ENCODE data around the gene BRME1. TPM values are rescaled to one million over a fixed set of nuclear protein-coding genes. Genes with fewer than 3 reads are reported as not detected.

BRME1 gene
- total and polyA plus RNA-seq, 2 of the 13 experiments (the other 11 are each of a cell fraction or from before 2014, with no cell fraction given), result 0.74 to 1.5 TPM

- TF ChIP-seq TAF15 (IDR thresholded peaks at IDR 0.05; ENCODE audit: low read depth, low read length, poor library complexity, severe bottlenecking) (no peak), SUZ12 (IDR thresholded peaks at IDR 0.05; ENCODE audit: low read depth, low read length) (no peak), RFXAP (CRISPR knock-in tag; IDR thresholded peaks at IDR 0.05; ENCODE audit: borderline replicate concordance) (no peak), MNT (IDR thresholded peaks at IDR 0.05) (no peak), HCFC1 (IDR thresholded peaks at IDR 0.05; ENCODE audit: low read depth, low read length) (no peak), NFATC3 (CRISPR knock-in tag; IDR thresholded peaks at IDR 0.05) (no peak), ZNF160 (CRISPR knock-in tag; IDR thresholded peaks at IDR 0.05) (no peak), ZNF354B (CRISPR knock-in tag; IDR thresholded peaks at IDR 0.05) (no peak), ZBTB33 (CRISPR knock-in tag; IDR thresholded peaks at IDR 0.05) (no peak), HOXA7 (CRISPR knock-in tag; IDR thresholded peaks at IDR 0.05) (no peak), AHR (CRISPR knock-in tag; IDR thresholded peaks at IDR 0.05) (no peak), ZNF577 (CRISPR knock-in tag; IDR thresholded peaks at IDR 0.05; ENCODE audit: borderline replicate concordance, low read depth) (no peak), ZBTB7B (CRISPR knock-in tag; IDR thresholded peaks at IDR 0.05) (0 out of 2 replicates have a peak, but pooled peaks have one; percentile 40), ZNF652 (CRISPR knock-in tag; IDR thresholded peaks at IDR 0.05; ENCODE audit: borderline replicate concordance, low read depth) (no peak), CHD2 (IDR thresholded peaks at IDR 0.05; ENCODE audit: low read depth, low read length) (no peak), HNRNPK (IDR thresholded peaks at IDR 0.05; ENCODE audit: low read depth, low read length, poor library complexity, severe bottlenecking) (no peak)
Observed at GRCh38 chr19:13899393-13899792, 6.5 kb downstream of the BRME1 start (continued).
